ENCODE measurements around the gene CDK5RAP1. TPM values are rescaled to one million over a fixed set of nuclear protein-coding genes. Genes with fewer than 3 reads are reported as not detected.

The CDK5RAP1 gene
- total RNA-seq, 2 experiments from 2014 or later, result 32.1 to 49.4 TPM

GRCh38 chr20:33317424-33318095 lies 83.8 kb downstream of the CDK5RAP1 start:
- no peak overlapping the region for H2AFZ ChIP-seq (ENCODE audit: low read length)
- no peaks in the 10 kb centered on the region for H3K9me2 ChIP-seq (ENCODE audit: insufficient read depth, low read length)
- no peak overlapping the region for H3K4me3 ChIP-seq (ENCODE audit: low read depth, low read length, poor library complexity, severe bottlenecking)
- no peaks in the 10 kb centered on the region for H3K4me1 ChIP-seq (ENCODE audit: insufficient read depth, low read length, poor library complexity, severe bottlenecking)
- intact Hi-C loops (cut with micrococcal nuclease; ENCODE audit: unreplicated experiment), result no loop called here
- no peak overlapping the region for H3K4me2 ChIP-seq (ENCODE audit: low read length)
- ChIA-PET CTCF (ENCODE audit: unreplicated experiment) (no interaction called here), POLR2A (no interaction called here)
- TF ChIP-seq CTCF (conservative IDR thresholded peaks at IDR 0.05; ENCODE audit: low read length) (no peak), EZH2phosphoT487 (IDR thresholded peaks at IDR 0.05; ENCODE audit: borderline replicate concordance, low read depth, low read length) (no peak)
- no peak for DNase-seq (ENCODE audit: low spot score)
- BruUV-seq (replicated peaks), result no TSS peak
- no peaks in the 10 kb centered on the region for H3K9me3 ChIP-seq (ENCODE audit: low read length)
- H3K27ac ChIP-seq (ENCODE audit: low read depth, low read length, poor library complexity, severe bottlenecking), result no peak overlapping the region
- H3K36me3 ChIP-seq (ENCODE audit: insufficient read depth, low read length), result no peaks in the 10 kb centered on the region
- H3K79me2 ChIP-seq (ENCODE audit: insufficient read depth, low read depth, low read length), result no peaks in the 10 kb centered on the region
- no peaks in the 10 kb centered on the region for H4K20me1 ChIP-seq (ENCODE audit: insufficient read depth, low read length)

DNA sequence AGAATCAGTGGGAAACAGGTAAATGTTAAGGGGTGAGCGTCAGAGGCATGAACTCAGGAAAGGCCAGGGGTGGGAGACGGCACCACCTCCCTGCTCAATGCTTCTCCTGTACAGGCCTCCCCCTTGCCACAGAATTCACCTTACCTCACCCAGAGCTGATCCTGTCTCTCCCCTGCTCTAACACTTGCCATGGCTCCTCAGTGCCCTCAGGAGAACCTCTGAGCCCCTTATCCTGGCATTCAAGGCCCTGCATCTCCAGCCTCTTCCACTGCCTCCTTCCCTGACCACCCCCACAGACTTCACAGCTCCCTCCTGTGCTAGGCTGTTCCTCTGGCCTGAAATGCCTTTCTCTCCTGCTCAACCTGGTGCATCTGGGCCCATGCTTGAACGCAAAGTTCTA lies 84.4 kb downstream of the CDK5RAP1 start:
- Histone ChIP-seq H3K27ac (ENCODE audit: low read depth, low read length, poor library complexity, severe bottlenecking) (no peak overlapping the region), H3K79me2 (ENCODE audit: insufficient read depth, low read depth, low read length) (no peaks in the 10 kb centered on the region), H3K4me1 (ENCODE audit: insufficient read depth, low read length, poor library complexity, severe bottlenecking) (no peaks in the 10 kb centered on the region), H3K4me2 (ENCODE audit: low read length) (no peak overlapping the region), H4K20me1 (ENCODE audit: insufficient read depth, low read length) (no peaks in the 10 kb centered on the region), H3K4me3 (ENCODE audit: low read depth, low read length, poor library complexity, severe bottlenecking) (no peak overlapping the region), H3K36me3 (ENCODE audit: insufficient read depth, low read length) (no peaks in the 10 kb centered on the region), H2AFZ (ENCODE audit: low read length) (no peak overlapping the region), H3K9me2 (ENCODE audit: insufficient read depth, low read length) (no peaks in the 10 kb centered on the region), H3K9me3 (ENCODE audit: low read length) (no peaks in the 10 kb centered on the region)
- TF ChIP-seq CTCF (conservative IDR thresholded peaks at IDR 0.05; ENCODE audit: low read length) (no peak), EZH2phosphoT487 (IDR thresholded peaks at IDR 0.05; ENCODE audit: borderline replicate concordance, low read depth, low read length) (no peak)
- ChIA-PET CTCF (ENCODE audit: unreplicated experiment) (no interaction called here), POLR2A (no interaction called here)
- intact Hi-C loops (cut with micrococcal nuclease; ENCODE audit: unreplicated experiment), result no loop called here
- no TSS peak for BruUV-seq (replicated peaks)
- DNase-seq (ENCODE audit: low spot score), result no peak

DNA sequence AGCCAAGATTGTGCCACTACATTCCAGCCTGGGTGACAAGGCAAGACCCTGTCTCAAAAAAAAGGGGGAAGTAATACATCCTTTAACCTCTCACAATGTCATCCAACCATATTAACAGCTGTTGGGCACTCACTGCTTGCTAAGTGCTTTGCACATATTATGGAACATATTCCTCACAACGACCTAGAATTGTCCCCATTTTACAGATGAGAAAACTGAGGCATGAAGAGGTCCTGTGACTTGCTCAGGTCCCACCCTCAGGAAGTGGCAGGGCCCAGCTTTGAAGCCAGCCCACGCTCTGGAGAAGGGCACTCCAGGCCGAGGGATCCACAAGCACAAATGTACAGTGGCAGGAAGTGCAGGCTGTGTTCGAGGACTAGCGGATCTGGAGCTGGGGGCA lies 85.0 kb downstream of the CDK5RAP1 start:
- ChIA-PET CTCF (ENCODE audit: unreplicated experiment) (no interaction called here), POLR2A (no interaction called here)
- BruUV-seq (replicated peaks), result no TSS peak
- no peaks in the 10 kb centered on the region for H3K9me2 ChIP-seq (ENCODE audit: insufficient read depth, low read length)
- H3K36me3 ChIP-seq (ENCODE audit: insufficient read depth, low read length), result no peaks in the 10 kb centered on the region
- no peaks in the 10 kb centered on the region for H4K20me1 ChIP-seq (ENCODE audit: insufficient read depth, low read length)
- no peak for TF ChIP-seq EZH2phosphoT487 (IDR thresholded peaks at IDR 0.05; ENCODE audit: borderline replicate concordance, low read depth, low read length)
- no peak for TF ChIP-seq CTCF (conservative IDR thresholded peaks at IDR 0.05; ENCODE audit: low read length)
- no peak for DNase-seq (ENCODE audit: low spot score)
- H3K4me3 ChIP-seq (ENCODE audit: low read depth, low read length, poor library complexity, severe bottlenecking), result no peak overlapping the region
- H3K4me1 ChIP-seq (ENCODE audit: insufficient read depth, low read length, poor library complexity, severe bottlenecking), result no peaks in the 10 kb centered on the region
- no peak overlapping the region for H3K4me2 ChIP-seq (ENCODE audit: low read length)
- no peaks in the 10 kb centered on the region for H3K79me2 ChIP-seq (ENCODE audit: insufficient read depth, low read depth, low read length)
- H3K27ac ChIP-seq (ENCODE audit: low read depth, low read length, poor library complexity, severe bottlenecking), result no peak overlapping the region
- H2AFZ ChIP-seq (ENCODE audit: low read length), result no peak overlapping the region
- intact Hi-C loops (cut with micrococcal nuclease; ENCODE audit: unreplicated experiment), result no loop called here
- no peaks in the 10 kb centered on the region for H3K9me3 ChIP-seq (ENCODE audit: low read length)
